Neural cell (in vitro differentiated cells): ENCODE data around the gene MOCOS.

ENCODE experiments used
- CTCF ChIP-seq: fragments of 450-650 bp; IDR thresholded peaks from 2 replicates; pipeline ENCODE4 v1.5.1; 2014; ENCODE audit warnings: antibody characterized with exemption, mild to moderate bottlenecking, moderate library complexity; ENCODE audit not compliant: poor library complexity, severe bottlenecking
- EP300 ChIP-seq: fragments of 450-650 bp; conservative IDR thresholded peaks from 2 replicates; pipeline ENCODE4 v1.6.1; 2014; ENCODE audit warnings: antibody characterized with exemption, mild to moderate bottlenecking, moderate library complexity; ENCODE audit not compliant: poor library complexity, severe bottlenecking
- EZH2 ChIP-seq: fragments of 200-600, 300-800 bp; shearing (Covaris generic), sonication (generic); IDR thresholded peaks from 2 replicates; pipeline ENCODE4 v1.6.1; 2014; ENCODE audit warnings: antibody characterized with exemption, low read length, borderline replicate concordance, mild to moderate bottlenecking; ENCODE audit not compliant: insufficient read depth, poor library complexity, severe bottlenecking
- POLR2AphosphoS5 ChIP-seq: IDR thresholded peaks from 2 replicates; pipeline ENCODE4 v1.6.1; 2012
- TF ChIP-seq, protein P1 (sequence below): IDR thresholded peaks from 2 replicates; pipeline ENCODE4 v1.6.1; 2012; ENCODE audit warnings: borderline replicate concordance

DNA sequence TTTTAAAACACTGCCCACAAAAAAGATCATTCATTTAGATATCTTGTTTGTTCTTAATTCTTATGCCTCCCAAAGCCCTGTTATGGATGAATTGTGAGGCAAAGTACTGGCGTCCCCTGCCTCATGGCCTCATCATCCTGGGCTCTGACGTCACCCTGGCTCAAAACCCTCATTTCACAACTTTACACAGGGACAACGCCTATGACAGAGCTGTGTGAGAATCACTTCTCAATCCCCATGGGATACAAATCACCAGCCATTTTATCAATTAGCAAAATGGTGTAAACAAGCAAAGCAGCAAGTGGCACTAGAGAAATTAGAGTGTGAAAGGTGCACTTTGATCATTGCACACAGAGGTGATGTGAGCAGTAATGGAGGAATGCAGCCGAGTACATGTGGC is 126.8 kb downstream of the MOCOS start:
- TF ChIP-seq CTCF (no peak), POLR2AphosphoS5 (no peak), EZH2 (no peak), EP300 (no peak)
- TF ChIP-seq, protein P1, sequence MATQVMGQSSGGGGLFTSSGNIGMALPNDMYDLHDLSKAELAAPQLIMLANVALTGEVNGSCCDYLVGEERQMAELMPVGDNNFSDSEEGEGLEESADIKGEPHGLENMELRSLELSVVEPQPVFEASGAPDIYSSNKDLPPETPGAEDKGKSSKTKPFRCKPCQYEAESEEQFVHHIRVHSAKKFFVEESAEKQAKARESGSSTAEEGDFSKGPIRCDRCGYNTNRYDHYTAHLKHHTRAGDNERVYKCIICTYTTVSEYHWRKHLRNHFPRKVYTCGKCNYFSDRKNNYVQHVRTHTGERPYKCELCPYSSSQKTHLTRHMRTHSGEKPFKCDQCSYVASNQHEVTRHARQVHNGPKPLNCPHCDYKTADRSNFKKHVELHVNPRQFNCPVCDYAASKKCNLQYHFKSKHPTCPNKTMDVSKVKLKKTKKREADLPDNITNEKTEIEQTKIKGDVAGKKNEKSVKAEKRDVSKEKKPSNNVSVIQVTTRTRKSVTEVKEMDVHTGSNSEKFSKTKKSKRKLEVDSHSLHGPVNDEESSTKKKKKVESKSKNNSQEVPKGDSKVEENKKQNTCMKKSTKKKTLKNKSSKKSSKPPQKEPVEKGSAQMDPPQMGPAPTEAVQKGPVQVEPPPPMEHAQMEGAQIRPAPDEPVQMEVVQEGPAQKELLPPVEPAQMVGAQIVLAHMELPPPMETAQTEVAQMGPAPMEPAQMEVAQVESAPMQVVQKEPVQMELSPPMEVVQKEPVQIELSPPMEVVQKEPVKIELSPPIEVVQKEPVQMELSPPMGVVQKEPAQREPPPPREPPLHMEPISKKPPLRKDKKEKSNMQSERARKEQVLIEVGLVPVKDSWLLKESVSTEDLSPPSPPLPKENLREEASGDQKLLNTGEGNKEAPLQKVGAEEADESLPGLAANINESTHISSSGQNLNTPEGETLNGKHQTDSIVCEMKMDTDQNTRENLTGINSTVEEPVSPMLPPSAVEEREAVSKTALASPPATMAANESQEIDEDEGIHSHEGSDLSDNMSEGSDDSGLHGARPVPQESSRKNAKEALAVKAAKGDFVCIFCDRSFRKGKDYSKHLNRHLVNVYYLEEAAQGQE: no peak
